H1 (cell line): Measurements from ENCODE around the gene TSN. TPM values are rescaled to one million over a fixed set of nuclear protein-coding genes. Genes with fewer than 3 reads are reported as not detected.
"Not testable (repeated sequence)": the region's sequence is repeated elsewhere in the genome, so short reads cannot be mapped to it uniquely, and the experiment has no call there.

Experiments
- CTCF ChIA-PET: fragments of 300-600 bp; sonication (Branson Sonifier 250); formaldehyde crosslinking; loops from one replicate; lab custom pipeline; 2021; ENCODE audit not compliant: partially characterized antibody; lab: Charles Lee
- POLR2A ChIA-PET: fragments of 300-600 bp; sonication (Branson Sonifier 250); formaldehyde crosslinking; loops from one replicate; lab custom pipeline; 2021; ENCODE audit warnings: inconsistent platforms; ENCODE audit not compliant: partially characterized antibody; lab: Charles Lee
- DNase-seq, 2 experiments: peaks; one replicate each; pipeline versions ENCODE4 v3.0.0 to v3.0.0-alpha.2; 2010 to 2022; ENCODE audit warnings: low spot score in 2 of 2, low read depth in 1 of 2, mixed read lengths in 1 of 2
- FAIRE-seq: peaks from 2 replicates; lab custom pipeline; 2011; peaks lifted over from hg19 to GRCh38; lab: Jason Lieb, UNC
- H2AFZ ChIP-seq: 2 replicates; pipeline ENCODE4 v1.8.1; 2012; ENCODE audit warnings: low read length, inconsistent platforms
- H2AK5ac ChIP-seq: 2 replicates; pipeline ENCODE4 v1.6.1; 2013; ENCODE audit warnings: low read depth, low read length
- H2BK120ac ChIP-seq: replicated peaks from 2 replicates; pipeline ENCODE3; 2013; ENCODE audit warnings: low read depth, low read length, inconsistent platforms
- H2BK12ac ChIP-seq: 2 replicates; pipeline ENCODE4 v1.6.1; 2013; ENCODE audit warnings: low read depth, low read length
- H2BK15ac ChIP-seq: 2 replicates; pipeline ENCODE4 v1.6.1; 2013; ENCODE audit warnings: low read length
- H2BK20ac ChIP-seq: 2 replicates; pipeline ENCODE4 v1.6.1; 2013; ENCODE audit warnings: low read length
- H2BK5ac ChIP-seq: 2 replicates; pipeline ENCODE4 v1.6.1; 2013; ENCODE audit warnings: low read depth, low read length
- H3K14ac ChIP-seq: 2 replicates; pipeline ENCODE4 v1.6.1; 2013; ENCODE audit warnings: inconsistent platforms; ENCODE audit not compliant: insufficient read length
- H3K18ac ChIP-seq: 2 replicates; pipeline ENCODE4 v1.6.1; 2013; ENCODE audit warnings: low read length; ENCODE audit errors: extremely low read depth
- H3K23ac ChIP-seq: 2 replicates; pipeline ENCODE4 v1.6.1; 2013; ENCODE audit warnings: inconsistent platforms; ENCODE audit not compliant: insufficient read length
- H3K23me2 ChIP-seq: 2 replicates; pipeline ENCODE4 v1.6.1; 2013; ENCODE audit warnings: low read depth, low read length
- H3K27ac ChIP-seq: 2 replicates; pipeline ENCODE4 v1.6.1; 2011; ENCODE audit warnings: low read depth, low read length, inconsistent platforms
- H3K27me3 ChIP-seq, 4 experiments: replicated peaks in 1 of 4; 1 replicate in 1 of 4; 2 replicates in 3 of 4; pipeline versions ENCODE4 v1.6.1 to v1.8.1; 2011 to 2013; ENCODE audit warnings: low read length in 3 of 4, mild to moderate bottlenecking in 3 of 4, inconsistent platforms in 2 of 4, mixed read lengths in 2 of 4, moderate library complexity in 1 of 4; ENCODE audit not compliant: control insufficient read depth in 3 of 4, insufficient read depth in 3 of 4; ENCODE audit errors: extremely low read depth in 1 of 4
- H3K36me3 ChIP-seq, 4 experiments: 2 replicates each; pipeline versions ENCODE4 v1.6.1 to v1.8.1; 2011 to 2013; ENCODE audit warnings: mild to moderate bottlenecking in 4 of 4, low read length in 3 of 4, moderate library complexity in 2 of 4, control low read depth in 1 of 4, inconsistent platforms in 1 of 4; ENCODE audit not compliant: insufficient read depth in 4 of 4, control insufficient read depth in 2 of 4
- H3K4ac ChIP-seq: replicated peaks from 2 replicates; pipeline ENCODE3; 2013; ENCODE audit warnings: low read length, low read depth, mixed read lengths, inconsistent platforms; ENCODE audit not compliant: insufficient read length
- H3K4me1 ChIP-seq, 4 experiments: replicated peaks in 1 of 4; 1 replicate in 1 of 4; 2 replicates in 3 of 4; pipeline versions ENCODE4 v1.6.1 to v1.8.1; 2011 to 2013; ENCODE audit warnings: low read length in 3 of 4, inconsistent platforms in 2 of 4, mixed read lengths in 1 of 4; ENCODE audit not compliant: insufficient read depth in 4 of 4, control insufficient read depth in 3 of 4
- H3K4me2 ChIP-seq, 2 experiments: 2 replicates each; pipeline versions ENCODE4 v1.6.1 to v1.8.1; 2011 to 2013; ENCODE audit warnings: low read depth in 2 of 2, low read length in 2 of 2, control low read depth in 1 of 2, inconsistent platforms in 1 of 2, mild to moderate bottlenecking in 1 of 2; ENCODE audit not compliant: insufficient read depth in 1 of 2
- H3K4me3 ChIP-seq, 4 experiments: fragments of 200-600, 300-600 bp in 1 of 4; sonication (generic), shearing (Covaris generic), sonication (Bioruptor Twin) in 1 of 4; 2 replicates each; pipeline versions ENCODE4 v1.5.1 to v1.8.1; 2011 to 2016; ENCODE audit warnings: low read length in 4 of 4, low read depth in 3 of 4, control low read depth in 2 of 4, inconsistent platforms in 2 of 4, mild to moderate bottlenecking in 2 of 4, mixed read lengths in 1 of 4, moderate library complexity in 1 of 4; ENCODE audit not compliant: insufficient read depth in 2 of 4; ENCODE audit errors: extremely low read depth in 1 of 4
- H3K56ac ChIP-seq: replicated peaks from 2 replicates; pipeline ENCODE3; 2013; ENCODE audit warnings: low read depth, mild to moderate bottlenecking, mixed read lengths, low read length, inconsistent platforms; ENCODE audit not compliant: insufficient read length
- H3K79me1 ChIP-seq: 2 replicates; pipeline ENCODE4 v1.6.1; 2013; ENCODE audit warnings: low read depth, low read length, control low read depth
- H3K79me2 ChIP-seq, 2 experiments: 2 replicates each; pipeline versions ENCODE4 v1.6.1 to v1.8.1; 2012 to 2013; ENCODE audit warnings: low read length in 2 of 2, mild to moderate bottlenecking in 2 of 2, inconsistent platforms in 1 of 2; ENCODE audit not compliant: insufficient read depth in 2 of 2, control insufficient read depth in 1 of 2
- H3K9ac ChIP-seq, 4 experiments: replicated peaks in 1 of 4; 1 replicate in 1 of 4; 2 replicates in 3 of 4; pipeline versions ENCODE4 v1.6.1 to v1.8.1; 2011 to 2013; ENCODE audit warnings: low read depth in 3 of 4, low read length in 3 of 4, control low read depth in 2 of 4, mild to moderate bottlenecking in 2 of 4, moderate library complexity in 2 of 4, inconsistent platforms in 1 of 4; ENCODE audit errors: extremely low read depth in 1 of 4
- H3K9me3 ChIP-seq, 2 experiments: 2 replicates each; pipeline versions ENCODE4 v1.6.1 to v1.8.1; 2012 to 2013; ENCODE audit warnings: mild to moderate bottlenecking in 2 of 2, moderate library complexity in 2 of 2, control low read depth in 1 of 2, inconsistent platforms in 1 of 2, low read depth in 1 of 2, low read length in 1 of 2, mixed read lengths in 1 of 2; ENCODE audit not compliant: insufficient read depth in 2 of 2
- H4K20me1 ChIP-seq, 2 experiments: replicated peaks in 1 of 2; 2 replicates each; pipeline versions ENCODE3 to v1.8.1; 2011 to 2013; ENCODE audit warnings: inconsistent platforms in 2 of 2, low read length in 2 of 2, mild to moderate bottlenecking in 1 of 2; ENCODE audit not compliant: insufficient read depth in 2 of 2, control insufficient read depth in 1 of 2
- H4K5ac ChIP-seq: 2 replicates; pipeline ENCODE4 v1.6.1; 2013; ENCODE audit warnings: low read length, low read depth, mixed read lengths, inconsistent platforms; ENCODE audit not compliant: insufficient read length
- H4K8ac ChIP-seq: 2 replicates; pipeline ENCODE4 v1.8.0; 2013; ENCODE audit warnings: mild to moderate bottlenecking, moderate library complexity, low read length, inconsistent platforms; ENCODE audit not compliant: insufficient read depth; ENCODE audit errors: extremely low read depth
- H4K91ac ChIP-seq: replicated peaks from 2 replicates; pipeline ENCODE3; 2013; ENCODE audit warnings: low read length, mixed read lengths, inconsistent platforms; ENCODE audit not compliant: insufficient read length
- WGBS, 2 experiments: shearing (Covaris generic) in 1 of 2; methylation state at CpG; one replicate each; pipeline versions ENCODE4 v1.1.6 to v1.1.7; 2013 to 2015; ENCODE audit warnings: low lambda C conversion rate in 2 of 2, mixed read lengths in 2 of 2, inconsistent platforms in 1 of 2, low coverage in 1 of 2, missing lambda C conversion rate in 1 of 2; ENCODE audit not compliant: insufficient replicate concordance in 2 of 2, insufficient coverage in 1 of 2, insufficient read length in 1 of 2; ENCODE audit errors: extremely low coverage in 1 of 2, missing lambda C conversion rate in 1 of 2; 5-methylcytosine and 5-hydroxymethylcytosine counted together
- polyA plus RNA-seq, 7 experiments: library from polyadenylated mRNA; depleted of rRNA in 3 of 7; stranded (reverse) in 5 of 7; unstranded in 2 of 7; fragments of >200 nt in 5 of 7; fragments of 200-250 nt in 2 of 7; gene quantifications; 1 replicate in 5 of 7; 2 replicates in 1 of 7; 4 replicates in 1 of 7; pipeline versions ENCODE4 v1.2.1 to v1.2.3, GENCODE V29; 2011 to 2013; ENCODE audit warnings: missing spikeins in 2 of 7, mixed read lengths in 2 of 7
- total RNA-seq: library from RNA; stranded (reverse); fragmentation: NEBNext Ultra II Directional; extraction: Animal tissue kit (Norgen Biotek cat#: 25700); gene quantifications from 2 replicates; pipeline ENCODE4 v1.2.1, GENCODE V29; 2021

The TSN gene
- total and polyA plus RNA-seq, 2 of the 8 experiments (the other 6 are each of a cell fraction or from before 2014, with no cell fraction given), result 44.4 to 96.1 TPM

DNA sequence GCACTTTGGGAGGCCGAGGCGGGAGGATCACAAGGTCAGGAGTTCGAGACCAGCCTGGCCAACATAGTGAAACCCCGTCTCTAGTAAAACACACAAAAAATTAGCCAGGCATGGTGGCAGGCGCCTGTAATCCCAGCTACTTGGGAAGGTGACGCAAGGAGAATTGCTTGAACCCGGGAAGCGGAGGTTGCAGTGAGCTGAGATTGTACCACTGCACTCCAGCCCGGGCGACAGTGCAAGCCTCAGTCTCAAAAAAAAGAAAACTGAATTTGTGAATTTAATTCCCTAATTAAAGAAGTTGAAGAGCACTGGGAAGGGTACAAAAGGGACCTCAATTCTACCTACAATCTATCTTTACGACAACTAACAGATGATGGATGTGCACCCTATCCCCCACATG is 20.9 kb upstream of the TSN start:
- peaks cover 17 to 48% (median 32%) of the 10 kb centered on the region in 4 experiments for H3K36me3 ChIP-seq
- H2AFZ ChIP-seq, DNase-seq, H3K18ac ChIP-seq, H3K14ac ChIP-seq, H3K4ac ChIP-seq, H3K56ac ChIP-seq, H3K9ac ChIP-seq, H3K9me3 ChIP-seq, H3K4me1 ChIP-seq, H3K79me1 ChIP-seq, H3K23me2 ChIP-seq, H2BK5ac ChIP-seq, H3K23ac ChIP-seq, H3K27me3 ChIP-seq, H4K8ac ChIP-seq, H3K27ac ChIP-seq, H3K4me2 ChIP-seq, H2BK12ac ChIP-seq, H2BK120ac ChIP-seq, H2AK5ac ChIP-seq, H2BK15ac ChIP-seq, H2BK20ac ChIP-seq, H4K91ac ChIP-seq, H4K5ac ChIP-seq, FAIRE-seq: not testable (repeated sequence)
- WGBS, 2 experiments, result 94% methylated on average over 11 of the region's 11 CpGs; no CpG with 5 or more reads in 1 of the 2 experiments
- CTCF ChIA-PET, result interaction anchor here (0.5 to 1.3 kb wide), 2 partner anchors 13 to 97 kb away, joined by 4 to 6 read pairs; no protein-coding TSS in a partner anchor
- peaks cover 0 to 13% of the 10 kb centered on the region in 2 experiments for H4K20me1 ChIP-seq
- peaks cover 10 to 27% of the 10 kb centered on the region in 2 experiments for H3K79me2 ChIP-seq
- POLR2A ChIA-PET, result interaction anchor here (1.8 kb wide), 1 partner anchor 204 kb away, joined by 7 read pairs; the partner anchor contains the start of gene RNU4ATAC
- H3K4me3 ChIP-seq, result peak overlapping the region in 1 of 4 experiments; percentile 95; a peak in 1 of 8 replicates
